Erythroblast (primary cell): ENCODE measurements around the gene NTPCR.

Experiments used
- DNase-seq, 2 experiments: peaks; one replicate each; lab custom pipeline; 2025; lab: John Stamatoyannopoulos, UW
- GATA1 ChIP-seq: IDR thresholded peaks from 2 replicates; pipeline ENCODE4 v1.6.1; 2011; ENCODE audit warnings: low read depth, mild to moderate bottlenecking, control low read depth, low read length, moderate library complexity
- POLR2A ChIP-seq: IDR thresholded peaks from 2 replicates; pipeline ENCODE4 v1.6.1; 2011; ENCODE audit warnings: mild to moderate bottlenecking, low read length

NTPCR gene

DNA sequence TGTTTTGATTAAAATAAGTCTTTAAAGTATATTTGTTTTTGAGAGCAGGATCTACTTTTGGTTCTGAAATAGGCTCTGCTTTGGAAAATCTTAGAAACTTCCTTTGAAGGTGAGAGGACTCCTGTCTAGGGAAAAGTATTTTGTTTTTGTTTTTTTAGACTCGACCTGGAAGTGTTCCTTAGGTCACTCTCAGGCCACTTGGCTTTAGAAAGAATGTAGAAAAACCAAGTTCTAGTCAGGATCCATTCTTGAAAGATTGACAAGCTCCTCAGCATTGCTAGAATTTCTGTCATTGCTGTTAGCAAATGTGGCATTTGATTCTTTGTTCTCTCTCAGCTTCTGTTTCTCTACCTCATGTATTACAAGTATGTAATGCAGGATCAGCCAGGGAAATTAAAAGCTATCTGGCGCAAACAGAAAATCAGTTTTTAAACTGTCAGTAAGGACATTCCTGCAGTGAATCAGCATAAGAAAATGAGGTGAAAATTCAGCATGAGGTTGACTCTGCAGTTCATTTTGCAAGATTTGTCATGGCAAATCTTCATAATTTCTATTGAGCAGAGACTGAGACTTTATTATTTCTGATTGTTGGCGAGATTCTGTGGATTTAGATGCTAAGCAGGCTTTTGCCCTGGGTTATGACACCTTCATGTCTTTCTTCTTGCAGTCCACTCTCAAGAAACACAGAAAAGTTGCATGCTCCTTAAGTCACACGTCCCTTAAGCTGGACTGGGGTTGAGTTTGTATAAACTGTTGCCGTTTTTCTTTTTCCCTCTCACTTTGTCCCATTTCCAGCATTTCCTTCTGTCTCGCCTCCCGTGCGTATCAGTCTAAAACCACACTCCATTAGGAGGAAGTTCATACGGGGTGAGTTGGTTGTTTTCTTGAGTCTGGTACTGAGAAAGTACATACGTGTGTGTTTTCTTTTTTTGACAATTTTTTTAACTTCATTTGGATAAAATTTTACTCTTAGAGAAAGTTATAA is 12.6 kb downstream of the NTPCR start:
- TF ChIP-seq POLR2A (no peak), GATA1 (no peak)

DNA sequence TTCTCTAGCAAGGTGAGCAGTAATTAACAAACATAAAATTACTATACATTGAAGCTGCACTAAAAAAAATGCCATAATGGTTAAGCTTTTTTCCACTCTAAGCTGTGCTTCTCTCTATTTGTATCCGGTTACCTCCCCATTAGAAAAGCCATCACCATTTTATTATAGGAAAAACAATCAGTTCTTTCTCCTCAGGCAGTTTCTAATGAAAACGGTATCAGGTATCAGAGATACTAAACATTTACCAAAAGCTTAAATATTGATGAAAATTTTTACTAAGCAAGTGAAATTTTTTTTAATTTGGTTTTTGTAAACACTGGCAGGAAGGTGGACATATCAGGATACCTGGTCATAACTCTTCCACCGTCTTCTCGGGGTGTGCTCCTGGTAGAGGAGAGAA is 14.2 kb downstream of the NTPCR start:
- DNase-seq: no peak
- TF ChIP-seq GATA1 (no peak), POLR2A (no peak)

More for the DNA sequence above, 12.6 kb downstream of the NTPCR start:
- DNase-seq: no peak

DNA sequence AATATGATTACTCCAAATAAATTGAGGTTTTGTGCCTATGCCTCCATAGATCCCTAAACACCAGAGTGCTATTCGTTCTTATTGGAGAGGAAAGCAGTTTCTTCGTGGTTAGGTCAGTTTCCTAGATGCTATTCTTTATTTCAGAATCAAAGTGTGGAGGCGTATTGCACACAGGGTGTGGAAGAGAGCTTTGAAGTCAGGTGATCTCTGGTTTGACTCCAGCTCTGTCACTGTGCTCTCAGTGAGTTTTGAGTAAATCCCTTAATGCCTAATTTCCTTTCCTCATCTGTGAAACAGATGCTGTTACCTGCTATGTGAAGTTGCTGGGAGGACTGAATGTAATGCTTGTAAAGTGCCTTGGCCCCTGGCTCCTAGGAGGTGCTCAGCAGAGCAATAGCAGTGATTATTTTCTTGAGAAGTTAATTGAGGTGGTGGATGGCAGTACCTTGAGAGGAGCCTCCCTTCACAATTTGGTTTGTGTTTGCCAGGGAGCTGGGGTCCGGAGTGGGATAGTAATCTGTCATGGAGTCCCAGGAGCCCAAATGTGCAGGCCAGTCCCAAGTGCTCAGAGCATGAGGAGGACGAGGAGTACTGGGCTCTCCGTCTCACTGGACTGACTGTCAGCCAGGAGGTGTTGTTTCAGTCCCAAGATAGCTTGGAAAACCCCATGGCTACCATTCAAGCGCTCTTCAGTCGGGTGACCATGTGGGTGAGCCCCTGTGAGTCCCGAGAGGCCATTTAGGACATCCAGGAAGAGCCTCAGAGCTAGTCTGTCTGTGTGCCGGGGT is 14.9 kb downstream of the NTPCR start:
- TF ChIP-seq GATA1: no peak
- TF ChIP-seq POLR2A: no peak
- DNase-seq: no peak

DNA sequence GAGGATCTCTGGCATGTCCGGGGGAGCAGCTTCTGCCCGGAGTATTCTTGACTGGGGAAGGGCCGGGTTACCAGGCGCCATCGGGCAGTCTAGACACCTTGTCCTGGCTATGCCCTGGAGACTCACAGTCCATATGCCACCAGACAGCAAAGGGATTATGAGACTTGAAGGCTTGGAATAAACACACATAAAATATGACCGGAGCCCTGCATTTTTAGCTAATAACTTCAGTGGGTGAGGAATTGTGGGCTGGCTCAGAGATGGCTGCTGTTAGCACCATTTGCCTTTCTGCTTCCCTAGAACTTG is 15.5 kb downstream of the NTPCR start:
- DNase-seq: no peak
- TF ChIP-seq GATA1 (no peak), POLR2A (no peak)

DNA sequence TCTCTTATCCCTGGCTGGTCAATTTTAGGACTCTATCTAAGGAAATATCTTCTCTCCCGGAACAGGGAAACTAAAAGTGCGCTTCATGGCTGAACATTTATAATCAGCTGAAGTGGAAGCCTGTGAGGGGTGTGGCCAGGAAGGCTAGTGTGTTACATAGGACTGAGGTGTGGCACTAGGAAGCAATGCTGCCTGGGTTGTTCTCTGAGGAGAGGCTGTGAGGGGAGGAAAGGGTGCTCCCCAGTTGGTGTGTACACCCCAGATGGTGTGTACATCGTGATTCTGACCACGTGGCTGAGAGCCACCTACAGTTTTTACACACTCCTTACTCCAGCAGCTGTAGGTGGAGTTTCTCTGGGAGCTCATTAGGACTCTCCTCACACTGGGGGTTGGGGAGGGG is 16.3 kb downstream of the NTPCR start:
- DNase-seq: no peak
- TF ChIP-seq POLR2A: no peak
- TF ChIP-seq GATA1: no peak

DNA sequence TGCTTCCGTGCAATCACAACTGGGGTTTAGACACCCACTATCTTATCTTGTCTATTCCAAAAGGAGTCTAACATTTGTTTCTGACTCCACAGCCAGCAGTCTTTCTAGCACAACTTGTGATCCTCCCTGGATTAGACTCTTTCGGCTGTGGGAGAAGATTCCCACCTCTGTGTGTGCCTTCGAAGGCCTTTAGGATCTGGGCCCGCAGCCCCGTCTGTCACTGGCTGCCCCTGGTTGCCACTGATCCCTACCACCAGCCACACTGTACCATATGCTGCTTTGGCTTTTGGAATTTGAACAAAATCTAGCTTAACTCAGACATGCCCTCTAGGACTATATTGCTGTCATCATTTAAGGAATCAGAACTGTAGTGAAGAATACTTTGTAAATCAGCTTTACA is 18.0 kb downstream of the NTPCR start:
- DNase-seq: no peak
- TF ChIP-seq GATA1: no peak
- no peak for TF ChIP-seq POLR2A

DNA sequence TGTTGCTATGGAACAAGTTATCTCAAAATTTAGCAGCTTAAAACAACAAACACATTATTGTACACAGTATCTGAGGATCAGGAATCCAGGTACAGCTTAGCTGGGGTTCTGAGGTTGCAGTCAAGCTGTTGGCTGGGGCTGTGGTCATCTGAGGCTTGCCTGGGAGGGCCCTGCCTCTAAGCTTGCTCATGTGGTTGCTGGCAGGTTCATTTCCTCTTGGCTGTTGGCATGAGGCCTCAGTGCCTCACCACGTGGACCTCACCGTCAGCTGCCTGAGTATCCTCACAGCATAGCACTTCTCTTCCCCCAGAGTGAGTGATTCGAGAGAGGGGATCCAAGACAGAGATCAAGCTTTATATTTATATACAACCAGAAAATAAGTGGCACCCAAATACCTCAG is 18.6 kb downstream of the NTPCR start:
- TF ChIP-seq GATA1: no peak
- no peak for TF ChIP-seq POLR2A
- no peak for DNase-seq

DNA sequence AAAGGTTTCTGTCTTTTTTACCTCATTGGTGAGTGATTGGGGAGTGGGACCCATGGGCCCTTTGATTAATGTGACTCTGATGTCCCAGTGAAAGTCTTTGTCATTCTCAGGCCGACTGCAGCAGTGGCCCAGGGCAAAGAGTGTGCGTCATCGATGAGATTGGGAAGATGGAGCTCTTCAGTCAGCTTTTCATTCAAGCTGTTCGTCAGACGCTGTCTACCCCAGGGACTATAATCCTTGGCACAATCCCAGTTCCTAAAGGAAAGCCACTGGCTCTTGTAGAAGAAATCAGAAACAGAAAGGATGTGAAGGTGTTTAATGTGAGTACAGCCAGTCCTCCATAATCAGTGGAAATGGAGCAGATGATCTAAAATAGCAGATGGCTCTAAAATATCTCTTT is 19.4 kb downstream of the NTPCR start:
- no peak for DNase-seq
- TF ChIP-seq GATA1 (no peak), POLR2A (no peak)

DNA sequence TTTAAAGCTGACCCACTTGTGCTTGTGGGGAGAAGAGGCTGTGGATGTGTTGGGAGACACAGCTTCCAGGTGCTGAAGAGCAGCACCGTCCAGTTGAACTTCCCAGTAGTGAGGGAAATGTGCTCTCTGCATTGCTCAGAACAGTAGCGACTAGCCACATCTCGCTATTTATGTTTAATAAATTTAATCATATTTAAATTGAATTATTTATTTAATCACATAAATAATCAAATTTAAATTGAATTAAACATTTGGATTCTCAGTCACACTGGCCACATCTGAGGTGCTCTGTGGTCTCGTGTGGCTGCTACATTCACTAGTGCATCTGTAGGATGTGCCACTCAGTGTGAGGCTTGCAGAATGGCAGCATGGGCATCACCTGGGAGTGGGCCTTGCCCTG is 20.1 kb downstream of the NTPCR start:
- DNase-seq: no peak
- TF ChIP-seq GATA1: no peak

DNA sequence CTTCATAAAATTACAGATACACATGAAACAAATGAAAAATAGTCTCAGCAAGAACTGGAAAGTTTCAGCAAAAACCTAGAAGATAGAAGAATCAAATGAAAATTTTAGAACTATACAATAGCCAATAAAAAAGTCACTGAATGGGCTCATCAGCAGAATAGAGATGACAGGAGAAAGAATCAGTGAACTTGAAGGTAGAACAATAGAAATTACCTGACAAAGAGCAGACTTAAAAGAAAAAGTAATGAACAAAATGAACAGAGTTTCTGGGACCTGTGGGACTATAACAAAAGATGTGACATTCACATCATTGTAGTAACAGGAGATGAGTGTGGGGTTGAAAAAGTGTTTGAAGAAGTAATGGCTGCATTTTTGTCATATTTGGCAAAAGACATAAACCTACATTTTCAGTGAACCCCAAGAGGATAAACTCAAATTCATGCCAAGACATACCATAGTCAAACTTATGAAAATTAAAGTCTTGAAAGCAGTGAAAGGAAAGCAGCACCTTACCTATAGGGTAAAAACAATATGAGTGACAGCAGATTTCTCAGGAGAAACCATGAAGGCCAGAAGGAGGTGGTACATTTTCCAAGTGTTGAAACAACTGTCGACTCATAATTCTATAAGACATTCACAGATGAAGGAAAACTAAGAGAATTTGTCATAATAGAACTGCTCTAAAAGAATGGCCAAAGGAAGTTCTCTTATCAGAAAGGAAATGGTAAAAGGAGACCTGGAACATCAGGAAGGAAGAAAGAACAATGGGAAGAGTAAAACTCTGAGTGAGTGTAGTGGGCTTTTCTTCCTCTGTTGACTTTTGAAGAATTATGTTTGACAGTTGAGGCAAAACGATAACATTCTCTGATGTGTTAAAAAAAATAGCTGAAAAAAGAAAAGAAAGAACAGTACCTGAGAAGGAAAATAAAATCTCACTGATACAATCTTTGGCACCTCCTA is 23.5 kb downstream of the NTPCR start:
- TF ChIP-seq POLR2A: no peak
- no peak for TF ChIP-seq GATA1
- DNase-seq: no peak

DNA sequence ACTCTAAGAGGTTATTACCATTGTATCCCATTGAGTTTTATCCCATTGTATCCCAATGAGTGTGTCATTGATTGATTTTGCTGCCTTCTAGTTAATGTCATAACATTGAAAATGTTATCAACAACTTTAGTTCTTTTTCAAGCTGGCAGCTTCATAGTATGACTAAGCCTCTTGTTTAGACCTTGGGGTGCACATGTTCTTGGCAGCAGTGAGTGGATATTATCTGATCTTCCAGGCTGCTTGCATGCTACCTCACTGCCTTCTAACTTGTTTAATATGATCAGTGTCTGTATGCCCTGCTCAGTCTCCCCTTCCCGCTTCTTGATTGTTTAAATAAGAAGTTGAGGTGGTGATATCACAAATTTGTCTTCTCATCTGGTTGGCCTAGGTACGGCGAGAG is 24.6 kb downstream of the NTPCR start:
- TF ChIP-seq POLR2A: no peak
- no peak for TF ChIP-seq GATA1

DNA sequence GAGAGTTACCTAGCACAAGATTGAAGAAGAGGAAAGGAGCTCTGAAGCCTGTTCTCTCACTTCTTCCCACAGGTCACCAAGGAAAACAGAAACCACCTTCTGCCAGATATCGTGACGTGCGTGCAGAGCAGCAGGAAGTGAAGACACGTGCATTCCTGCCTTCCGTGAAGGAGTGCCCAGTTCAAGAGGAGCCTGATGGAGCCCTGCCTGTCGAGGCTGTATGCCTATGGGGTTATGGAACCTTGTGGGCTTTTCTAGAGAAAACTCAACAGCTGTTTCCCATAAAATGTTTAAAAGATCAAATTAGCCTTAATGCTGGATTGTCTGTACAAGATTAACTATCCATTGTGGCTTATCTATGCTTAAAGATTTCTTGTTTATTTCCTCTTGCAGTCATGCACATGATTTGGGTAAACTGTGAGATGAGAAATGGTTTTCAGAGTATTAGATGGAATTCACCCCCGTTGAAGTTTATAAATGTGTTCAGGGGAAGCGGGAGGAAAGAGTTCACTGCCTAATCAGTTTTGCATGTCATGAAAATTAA is 27.8 kb downstream of the NTPCR start:
- TF ChIP-seq POLR2A (no peak), GATA1 (no peak)
- no peak for DNase-seq

More for the DNA sequence above, 24.6 kb downstream of the NTPCR start:
- DNase-seq: peak; percentile 37 to 48

DNA sequence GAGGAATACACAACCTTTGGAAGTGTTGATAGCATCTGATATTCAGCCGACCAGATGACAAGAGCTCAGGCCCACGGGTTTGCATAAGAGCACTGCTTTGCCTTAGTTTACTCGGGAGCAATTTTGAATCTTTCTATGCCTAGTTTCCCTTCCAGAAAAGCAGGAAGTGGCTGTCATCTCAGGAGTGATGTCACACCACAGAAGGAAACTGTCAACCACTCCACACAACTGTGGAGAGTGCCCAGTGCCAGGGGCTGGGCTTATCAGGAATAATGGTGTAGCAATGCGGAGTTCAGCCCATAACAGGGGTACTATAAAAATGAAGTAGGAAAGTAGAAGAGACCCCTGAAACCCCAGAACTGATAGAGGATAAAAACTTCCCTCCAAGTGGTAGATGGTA is 28.4 kb downstream of the NTPCR start:
- TF ChIP-seq GATA1: no peak

More for the DNA sequence above, 28.4 kb downstream of the NTPCR start:
- no peak for DNase-seq
